ENCODE data around the gene YIPF1. TPM values are rescaled to one million over a fixed set of nuclear protein-coding genes. Genes with fewer than 3 reads are reported as not detected.
"Not testable (repeated sequence)": the region's sequence is repeated elsewhere in the genome, so short reads cannot be mapped to it uniquely, and the experiment has no call there.

YIPF1 gene
- polyA plus RNA-seq, 4 donors, result 18.1 to 37.3 (median 35.2) TPM

DNA sequence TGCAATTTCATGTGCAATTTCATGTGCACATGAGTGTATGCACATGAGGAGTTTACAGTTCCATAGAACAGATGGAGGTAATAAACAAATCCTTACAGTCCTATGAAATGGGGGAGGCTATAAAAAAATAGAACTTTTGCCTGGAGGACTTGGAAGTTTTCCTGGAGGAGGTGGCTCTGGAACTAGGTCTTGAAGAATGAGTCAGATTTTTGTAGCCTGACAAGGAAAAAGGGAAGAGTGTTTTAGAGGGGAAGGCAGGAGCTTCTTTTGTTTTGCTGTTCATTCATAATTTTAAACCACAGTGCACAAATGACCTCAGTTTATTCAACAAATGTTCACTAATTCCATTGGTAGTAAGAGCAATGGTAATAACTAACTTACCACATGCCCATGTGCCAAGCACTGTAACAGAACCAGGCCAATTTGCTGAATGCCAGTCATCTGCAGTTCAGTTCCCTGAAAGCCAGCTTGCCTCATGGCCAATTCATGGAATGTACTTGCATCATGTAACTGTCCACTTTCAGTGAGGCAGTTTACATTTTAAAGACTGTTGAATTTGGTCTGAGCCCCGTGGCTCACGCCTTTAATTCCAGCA lies 7.1 kb upstream of the YIPF1 start:
- no peak for DNase-seq (ENCODE audit: low read depth in 4 of 4, low spot score in 3 of 4)

DNA sequence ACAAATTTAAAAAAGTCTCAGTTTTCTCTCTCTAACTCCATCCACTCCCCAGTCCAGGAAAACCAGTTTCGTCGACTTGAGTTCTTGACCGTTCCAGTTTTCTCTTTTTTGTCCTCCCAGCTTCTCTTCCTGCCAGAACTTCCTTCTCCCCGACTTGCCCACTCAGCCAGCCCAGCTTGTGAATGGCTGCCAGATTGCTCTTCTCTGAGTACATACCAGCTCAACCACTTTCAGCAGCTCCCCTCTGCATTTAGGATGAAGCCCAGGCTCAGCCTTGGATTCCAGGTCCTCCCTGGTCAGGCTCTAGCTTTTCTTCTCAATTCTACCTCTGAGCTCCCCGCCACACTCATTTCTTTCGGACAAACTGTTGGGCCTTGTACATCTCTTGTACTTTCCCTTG lies 5.8 kb upstream of the YIPF1 start:
- DNase-seq (ENCODE audit: low read depth in 4 of 4, low spot score in 3 of 4), result no peak

DNA sequence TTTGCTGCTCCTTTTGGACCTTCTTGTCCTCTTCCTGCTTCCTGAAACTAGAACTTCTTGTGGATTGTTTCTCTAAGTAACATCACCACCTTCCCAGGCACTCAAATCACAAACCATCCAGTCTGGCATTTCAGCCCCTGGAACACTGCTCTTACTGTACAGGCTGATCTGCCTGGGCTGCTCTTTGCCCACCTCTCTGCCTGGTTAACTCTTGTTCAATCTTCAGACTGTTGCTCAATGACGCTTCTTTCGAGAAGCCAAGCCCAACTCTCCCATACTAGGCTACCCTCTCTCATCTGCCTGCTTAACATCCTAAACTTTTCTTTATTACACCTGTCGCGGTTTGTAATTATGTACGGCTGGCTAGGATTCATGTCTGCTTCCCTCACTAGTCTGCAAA lies 5.0 kb upstream of the YIPF1 start:
- no peak for DNase-seq (ENCODE audit: low read depth in 4 of 4, low spot score in 3 of 4)

DNA sequence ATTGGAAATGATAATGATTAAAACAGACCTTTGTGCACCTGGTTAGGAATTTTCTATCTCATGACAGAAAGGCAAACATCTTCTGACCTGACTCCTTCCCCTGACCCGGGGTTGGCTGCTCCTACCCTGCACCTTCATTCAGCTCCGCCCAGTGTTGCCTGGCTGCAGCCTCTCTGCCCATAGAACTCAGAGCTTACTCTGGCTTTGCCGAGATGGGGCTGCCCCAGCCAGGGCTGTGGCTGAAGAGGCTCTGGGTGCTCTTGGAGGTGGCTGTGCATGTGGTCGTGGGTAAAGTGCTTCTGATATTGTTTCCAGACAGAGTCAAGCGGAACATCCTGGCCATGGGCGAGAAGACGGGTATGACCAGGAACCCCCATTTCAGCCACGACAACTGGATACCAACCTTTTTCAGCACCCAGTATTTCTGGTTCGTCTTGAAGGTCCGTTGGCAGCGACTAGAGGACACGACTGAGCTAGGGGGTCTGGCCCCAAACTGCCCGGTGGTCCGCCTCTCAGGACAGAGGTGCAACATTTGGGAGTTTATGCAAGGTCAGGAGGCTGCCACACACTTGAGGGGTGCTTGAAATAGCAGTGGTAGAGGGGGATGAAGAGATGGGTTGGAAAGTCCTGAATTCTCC lies 4.5 kb upstream of the YIPF1 start, which contains the start of gene DIO1:
TSS of gene DIO1 (plus strand) at position 189 of the 638 bp plus-strand sequence. CDS start at position 213, 24 bp downstream.
- no peak for DNase-seq (ENCODE audit: low read depth in 4 of 4, low spot score in 3 of 4)

DNA sequence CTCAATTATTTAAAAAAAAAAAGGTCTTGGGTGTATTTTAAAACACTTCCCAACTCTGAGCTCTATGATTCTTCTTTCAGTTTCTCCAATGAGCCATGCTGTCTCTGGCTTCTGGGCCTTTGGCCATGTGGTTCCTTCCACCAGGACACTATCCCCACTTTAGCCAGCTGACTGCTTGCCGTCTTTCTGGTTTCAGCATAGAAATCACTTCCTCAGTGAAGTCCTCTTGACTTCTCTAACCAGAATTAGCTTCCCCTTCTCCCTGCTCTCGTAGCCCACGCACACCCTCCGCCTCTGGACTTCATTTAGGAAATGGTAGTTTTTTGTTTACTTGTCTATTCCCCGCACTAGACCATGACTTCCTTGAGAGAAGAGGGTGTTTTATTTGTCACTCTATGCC lies 3.3 kb upstream of the YIPF1 start:
- DNase-seq (ENCODE audit: low read depth in 4 of 4, low spot score in 3 of 4), result no peak

DNA sequence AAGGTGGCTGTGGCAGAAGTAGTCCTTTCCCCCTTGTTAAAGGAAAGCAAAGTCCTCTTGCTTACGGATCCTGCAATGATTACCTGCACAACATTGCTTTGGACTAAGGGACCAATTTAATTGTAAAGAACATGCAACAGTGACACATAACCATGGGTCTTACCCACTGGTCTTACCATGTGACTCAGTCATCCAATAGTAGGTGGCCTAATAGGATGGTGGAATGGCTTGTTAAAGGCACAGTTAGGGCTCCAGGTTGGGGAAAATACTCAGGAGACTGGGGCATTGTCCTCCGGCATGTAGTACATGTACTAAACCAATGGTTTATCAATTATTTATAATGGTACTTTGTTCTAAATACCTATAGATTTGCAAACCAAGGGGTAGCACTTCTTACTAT lies 2.1 kb upstream of the YIPF1 start:
- no peak for DNase-seq (ENCODE audit: low read depth in 4 of 4, low spot score in 3 of 4)

DNA sequence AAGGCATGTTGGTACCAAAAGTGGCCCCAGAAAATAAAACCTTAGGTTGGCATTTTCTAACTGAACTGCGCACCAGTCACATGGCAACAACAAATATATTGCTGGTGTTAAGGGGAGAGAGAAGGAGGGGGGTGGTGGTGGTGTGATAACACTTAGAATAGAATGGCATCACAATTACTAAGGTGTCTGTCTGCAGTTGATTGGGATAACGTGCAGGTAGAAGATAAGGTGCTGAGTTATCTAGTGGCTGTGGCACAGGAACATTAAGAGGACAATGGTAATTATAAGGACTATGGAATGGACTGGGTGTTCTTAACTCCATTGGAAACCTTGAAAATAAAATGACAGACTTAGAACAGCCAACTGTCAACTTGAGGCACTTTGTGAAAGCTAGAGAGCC lies 1.4 kb upstream of the YIPF1 start:
- no peak for DNase-seq (ENCODE audit: low read depth in 4 of 4, low spot score in 3 of 4)

DNA sequence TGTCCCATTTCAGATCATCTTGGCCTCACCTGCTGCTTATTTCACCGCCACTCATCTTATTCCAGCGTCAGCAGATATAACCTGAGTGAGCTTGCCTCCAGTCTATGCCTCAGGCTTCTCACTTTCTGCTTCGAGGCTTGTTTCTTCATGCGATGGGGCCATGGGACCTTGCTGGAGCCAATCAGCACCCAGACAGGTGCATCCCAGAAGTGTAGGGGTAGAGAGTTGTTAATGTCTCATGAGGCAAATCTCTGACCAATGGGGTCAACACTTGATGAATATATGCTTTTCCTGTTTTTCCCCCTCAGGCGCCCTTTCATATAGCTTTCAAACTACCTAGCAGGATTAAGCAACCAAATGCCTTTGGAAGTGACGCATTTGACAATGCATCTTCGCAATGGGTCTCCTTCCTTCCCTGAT lies 935 bp upstream of the YIPF1 start:
- DNase-seq (ENCODE audit: low read depth in 4 of 4, low spot score in 3 of 4), result no peak

DNA sequence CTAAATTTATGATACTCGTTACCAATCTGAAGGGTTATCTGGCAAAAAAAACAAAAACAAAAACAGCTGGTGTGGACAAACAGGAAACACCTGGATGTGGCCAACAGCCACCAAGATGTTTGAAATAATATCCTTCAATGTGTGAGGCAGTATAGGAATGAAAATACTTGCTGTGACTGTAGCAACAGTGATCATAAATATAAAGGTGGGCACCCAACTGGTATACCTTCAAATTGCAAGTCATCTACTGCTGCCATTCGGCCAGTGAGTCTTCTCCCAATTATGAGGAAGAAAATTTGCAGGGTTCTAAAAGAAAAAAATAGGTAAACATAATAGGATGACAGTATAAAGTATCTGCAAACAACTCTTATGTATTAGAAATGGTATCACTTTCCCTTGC lies 916 bp downstream of the YIPF1 start:
- DNase-seq (ENCODE audit: low read depth in 4 of 4, low spot score in 3 of 4), result no peak

DNA sequence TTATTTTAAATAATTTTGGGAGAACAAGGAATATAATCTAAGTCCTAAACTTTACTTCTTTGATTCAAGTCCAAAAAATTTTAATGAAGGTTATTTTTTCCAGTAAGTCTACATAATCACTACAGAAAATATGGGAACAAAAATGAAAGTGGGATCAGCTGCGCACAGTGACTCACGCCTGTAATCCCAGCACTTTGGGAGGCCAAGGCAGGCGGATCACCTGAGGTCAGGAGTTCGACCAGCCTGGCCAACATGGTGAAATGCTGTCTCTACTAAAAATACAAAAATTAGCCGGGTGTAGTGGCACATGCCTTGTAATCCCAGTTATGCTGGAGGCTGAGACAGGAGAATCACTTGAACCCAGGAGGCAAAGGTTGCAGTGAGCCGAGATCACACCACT lies 6.0 kb downstream of the YIPF1 start:
- DNase-seq (ENCODE audit: low read depth in 4 of 4, low spot score in 3 of 4), result not testable (repeated sequence)

DNA sequence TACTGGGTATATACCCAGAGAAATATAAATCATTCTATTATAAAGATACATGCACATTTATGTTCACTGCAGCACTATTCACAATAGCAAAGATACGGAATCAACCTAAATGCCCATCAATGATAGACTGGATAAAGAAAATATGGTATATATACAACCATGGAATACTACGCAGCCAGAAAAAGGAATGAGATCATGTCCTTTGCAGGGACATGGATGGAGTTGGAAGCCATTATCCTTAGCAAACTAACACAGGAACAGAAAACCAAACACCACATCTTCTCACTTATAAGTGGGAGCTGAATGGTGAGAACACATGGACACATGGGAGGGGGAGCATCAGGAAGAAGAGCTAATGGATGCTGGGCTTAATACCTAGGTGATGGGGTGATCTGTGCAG lies 7.7 kb downstream of the YIPF1 start:
- not testable (repeated sequence) for DNase-seq (ENCODE audit: low read depth in 4 of 4, low spot score in 3 of 4)

DNA sequence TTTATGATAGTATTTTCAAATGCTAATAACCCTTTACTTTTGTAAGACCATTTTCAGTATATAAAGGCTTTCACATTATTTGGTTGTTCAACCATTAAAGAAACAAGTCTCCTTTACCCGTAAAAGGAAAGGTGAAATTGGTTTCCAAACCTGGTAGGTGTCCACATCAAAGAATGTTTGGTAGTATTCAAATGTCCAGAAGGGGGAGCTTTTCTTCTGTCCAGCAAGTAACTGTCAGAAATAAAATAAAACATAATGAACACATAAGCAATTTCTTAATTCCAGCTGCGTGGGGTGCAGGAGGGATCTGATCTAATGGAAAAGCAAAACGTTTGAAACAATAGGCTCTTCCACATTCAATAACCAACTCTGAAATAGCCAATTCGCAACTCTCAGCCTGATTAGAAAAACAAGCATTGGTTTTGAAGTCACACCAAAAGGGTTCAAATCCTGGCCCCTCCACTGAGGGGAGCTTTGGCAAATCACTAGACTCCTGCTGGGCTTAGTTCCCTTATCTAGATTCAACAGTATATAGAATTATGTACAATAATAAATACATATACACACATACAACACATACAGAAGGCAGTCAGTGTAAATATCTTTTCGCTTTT lies 11.0 kb downstream of the YIPF1 start:
- DNase-seq (ENCODE audit: low read depth in 4 of 4, low spot score in 3 of 4), result no peak

DNA sequence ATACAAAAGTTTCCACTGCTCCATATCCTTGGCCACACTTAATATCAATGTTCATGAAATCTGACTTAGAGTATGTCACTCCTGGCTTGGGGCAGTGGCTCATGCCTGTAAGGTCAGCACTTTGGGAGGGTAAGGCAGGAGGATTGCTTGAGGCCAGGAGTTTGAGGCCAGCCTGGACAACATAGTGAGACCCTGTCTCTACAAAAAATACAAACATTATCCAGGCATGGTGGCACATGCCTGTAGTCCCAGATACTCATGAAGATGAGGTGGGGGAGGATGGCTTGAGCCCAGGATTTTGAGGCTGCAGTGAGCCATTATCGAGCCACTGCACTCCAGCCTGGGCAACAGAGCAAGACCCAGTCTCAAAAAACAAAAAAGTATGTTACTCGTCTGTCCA lies 14.4 kb downstream of the YIPF1 start:
- not testable (repeated sequence) for DNase-seq (ENCODE audit: low read depth in 4 of 4, low spot score in 3 of 4)

DNA sequence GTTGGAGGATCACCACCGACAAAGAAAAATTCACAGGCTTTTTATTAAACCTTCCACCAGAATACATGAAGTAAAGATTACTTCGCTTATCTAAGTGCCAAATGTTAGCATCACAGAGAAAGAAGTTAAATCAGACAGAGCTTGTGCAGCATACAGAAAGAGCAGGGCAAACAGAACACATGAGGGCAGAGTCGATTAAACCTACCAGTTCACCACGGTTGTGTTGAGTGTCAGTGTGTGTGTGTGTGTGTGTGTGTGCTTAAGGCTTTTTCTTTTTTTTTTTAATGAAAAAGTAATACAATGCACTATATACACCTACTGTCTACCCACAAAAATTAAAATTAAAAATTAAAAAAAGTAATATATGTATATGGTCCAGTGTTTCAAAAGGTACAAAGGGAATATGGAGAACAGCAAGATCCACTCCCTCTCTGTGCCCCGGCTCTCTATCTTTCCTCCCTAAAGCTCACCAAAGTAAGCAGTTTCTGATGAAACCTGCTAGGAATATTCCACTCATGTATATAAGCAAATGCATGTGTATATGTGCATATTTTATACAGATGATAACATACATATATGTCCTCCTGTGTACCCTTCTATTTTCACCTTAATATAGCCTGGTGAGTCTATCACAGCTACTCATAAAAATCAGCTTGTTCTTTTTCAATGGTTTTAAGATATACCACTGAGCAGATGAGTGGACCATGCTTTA lies 17.7 kb downstream of the YIPF1 start:
- DNase-seq (ENCODE audit: low read depth in 4 of 4, low spot score in 3 of 4), result no peak

DNA sequence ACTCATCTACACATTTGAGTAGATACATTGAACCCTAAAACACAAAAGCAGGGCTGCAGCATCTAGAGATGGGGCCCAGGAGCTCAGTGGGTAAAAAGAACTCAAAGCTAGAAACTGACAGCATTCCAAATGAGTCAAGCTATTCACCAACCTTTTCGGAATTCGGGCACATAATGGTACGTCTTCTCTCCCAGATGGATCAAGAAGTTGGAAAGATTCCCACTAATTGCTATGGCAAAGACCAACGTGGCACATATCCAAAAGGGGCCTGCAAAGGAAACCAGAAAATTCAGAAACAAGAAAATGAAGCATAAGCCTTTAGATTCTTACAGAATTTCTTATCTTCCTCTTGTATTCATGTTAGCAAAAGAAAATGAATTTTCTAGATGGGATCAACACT lies 18.4 kb downstream of the YIPF1 start:
- DNase-seq (ENCODE audit: low read depth in 4 of 4, low spot score in 3 of 4), result no peak

DNA sequence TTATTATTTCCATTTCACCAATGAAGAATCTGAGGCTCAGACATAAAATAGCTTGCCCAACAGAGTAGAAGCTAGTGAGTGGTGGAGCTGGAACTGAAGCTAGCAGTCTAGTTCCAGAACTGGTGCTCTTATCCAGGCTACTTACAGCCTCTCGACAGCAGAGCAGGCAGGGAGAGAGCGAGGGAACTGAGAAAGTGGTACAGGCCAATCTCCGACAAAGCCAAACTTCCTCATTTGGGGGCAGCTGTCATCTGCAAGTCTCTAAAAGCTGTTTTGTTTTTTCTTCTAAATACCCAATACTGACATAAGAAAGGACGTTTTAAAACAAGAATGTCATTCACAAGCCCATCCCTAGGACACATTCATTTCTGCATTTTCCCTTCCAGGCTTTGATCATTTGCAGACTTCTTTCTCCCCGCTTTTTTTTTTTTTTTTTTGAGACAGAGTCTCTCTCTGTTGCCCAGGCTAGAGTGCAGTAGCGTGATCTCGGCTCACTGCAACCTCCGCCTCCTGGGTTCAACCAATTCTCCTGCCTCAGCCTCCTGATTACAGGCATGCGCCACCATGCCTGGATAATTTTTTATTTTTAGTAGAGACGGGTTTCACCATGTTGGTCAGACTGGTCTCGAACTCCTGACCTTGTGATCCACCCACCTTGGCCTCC lies 20.0 kb downstream of the YIPF1 start:
- no peak for DNase-seq (ENCODE audit: low read depth in 4 of 4, low spot score in 3 of 4)

DNA sequence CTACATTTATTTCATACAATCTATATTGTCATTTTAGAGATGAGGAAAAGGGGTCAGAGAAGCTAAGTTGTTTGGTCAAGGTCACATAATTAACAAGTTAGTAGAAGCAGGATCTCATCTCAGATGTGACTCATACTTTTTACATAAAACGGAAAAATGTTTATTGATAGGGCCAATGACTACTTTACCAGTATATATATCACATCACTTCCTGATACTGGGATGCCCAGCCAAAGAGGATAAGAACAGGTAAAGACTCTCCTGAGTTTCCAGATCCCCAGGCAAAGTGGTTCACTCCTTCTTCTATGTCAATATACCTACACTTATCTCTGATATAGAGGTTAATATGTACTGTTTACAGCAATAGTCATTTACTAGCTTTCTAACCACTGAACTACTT lies 21.0 kb downstream of the YIPF1 start:
- no peak for DNase-seq (ENCODE audit: low read depth in 4 of 4, low spot score in 3 of 4)

DNA sequence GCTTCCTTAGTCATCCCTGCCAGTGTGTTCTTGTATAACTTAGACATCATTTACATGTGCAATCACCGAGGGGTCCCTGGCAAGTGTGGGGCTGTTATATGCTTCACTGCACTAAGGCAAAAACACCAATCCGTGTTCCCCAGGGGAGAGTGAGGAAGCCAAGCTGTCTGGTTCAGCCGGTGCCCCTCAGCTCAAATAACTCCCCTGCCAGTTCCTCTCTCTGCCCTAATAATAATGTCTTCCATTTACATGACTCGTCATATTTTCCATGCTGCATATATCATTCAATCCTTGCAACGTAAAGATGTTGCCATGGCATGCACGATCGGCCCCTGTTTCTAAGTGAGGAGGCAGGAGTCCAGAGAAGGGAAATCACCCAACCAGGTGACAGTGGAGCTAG lies 27.1 kb downstream of the YIPF1 start:
- DNase-seq (ENCODE audit: low read depth in 4 of 4, low spot score in 3 of 4), result no peak

DNA sequence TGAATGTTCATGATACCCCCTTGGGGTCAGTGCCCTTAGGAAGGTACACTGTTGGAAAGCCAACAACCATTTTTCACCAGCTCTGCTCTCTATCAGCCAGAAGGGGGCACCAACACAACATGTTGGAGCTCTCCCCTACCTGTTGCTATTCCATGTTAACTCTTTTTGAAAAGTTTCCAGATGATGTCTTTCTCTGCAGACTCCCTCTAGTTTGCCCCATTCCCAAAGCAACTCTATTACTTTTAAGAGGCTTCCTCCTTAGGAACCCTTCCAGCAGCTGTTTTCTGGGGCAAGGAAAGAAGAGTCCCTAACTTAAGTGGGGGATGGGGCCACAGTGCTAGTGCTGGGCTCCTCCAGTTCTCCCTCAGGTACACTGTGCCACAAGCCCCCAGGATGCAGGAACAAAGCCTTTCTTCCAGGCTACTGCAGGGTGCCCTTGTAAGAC lies 28.6 kb downstream of the YIPF1 start:
- peak in 2 of 4 donors; percentile 19 to 37 for DNase-seq (ENCODE audit: low read depth in 4 of 4, low spot score in 3 of 4)

DNA sequence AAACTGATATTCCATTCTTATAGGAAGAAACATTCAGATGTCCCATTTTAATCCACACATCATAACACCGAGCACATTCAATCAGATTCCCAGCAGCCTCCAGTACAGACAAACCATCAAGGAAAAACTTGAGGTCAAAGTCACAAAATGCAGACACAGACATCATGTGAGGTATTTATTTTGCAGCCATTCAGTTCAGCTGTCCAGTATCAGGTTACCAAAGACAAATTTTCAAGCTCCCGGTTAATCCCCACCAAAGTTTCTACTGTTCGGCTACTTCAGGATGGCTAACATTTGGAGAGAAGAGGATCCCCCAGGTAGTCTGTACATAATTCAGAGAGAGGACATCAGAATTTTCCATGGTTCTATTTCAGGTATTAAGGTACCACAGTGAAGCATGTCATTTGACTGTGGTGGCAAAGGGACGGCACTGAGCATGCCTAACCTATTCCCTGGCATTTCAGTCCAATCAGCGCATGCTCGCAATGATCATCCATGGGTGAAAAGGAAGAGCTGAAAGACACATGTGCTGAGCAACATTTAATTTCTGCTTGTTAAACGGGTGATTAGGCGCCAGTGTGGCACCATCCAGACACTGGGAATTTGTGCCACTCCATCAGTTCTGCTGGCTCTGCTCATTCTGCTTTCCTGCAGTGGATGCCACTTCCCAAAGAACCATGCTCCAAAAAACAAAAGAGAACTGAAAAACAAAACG lies 37.9 kb downstream of the YIPF1 start:
- peak in 1 of 4 donors; percentile 1 for DNase-seq (ENCODE audit: low read depth in 4 of 4, low spot score in 3 of 4)

All from left renal pelvis (tissue), 4 donors.